Measurements from ENCODE around the gene SEPTIN12.

The SEPTIN12 gene

GRCh38 chr16:4802659-4803287, 14.6 kb upstream of the SEPTIN12 start:
- DNase-seq (ENCODE audit: low read depth in 1 of 2, low spot score in 1 of 2): peak; percentile 75 to 80

GRCh38 chr16:4801962-4802658, 14.0 kb upstream of the SEPTIN12 start, which contains the start of gene ROGDI:
Gene ROGDI, minus strand, starts transcription at chr16:4802633. Its CDS starts 62 bp downstream, at chr16:4802571.
- peak; percentile 67 to 69 for DNase-seq (ENCODE audit: low read depth in 1 of 2, low spot score in 1 of 2)

GRCh38 chr16:4801051-4801961, 13.2 kb upstream of the SEPTIN12 start:
- no peak for DNase-seq (ENCODE audit: low read depth in 1 of 2, low spot score in 1 of 2)

GRCh38 chr16:4800290-4801041, 12.3 kb upstream of the SEPTIN12 start:
- no peak for DNase-seq (ENCODE audit: low read depth in 1 of 2, low spot score in 1 of 2)

GRCh38 chr16:4799171-4799855, 11.2 kb upstream of the SEPTIN12 start:
- no peak for DNase-seq (ENCODE audit: low read depth in 1 of 2, low spot score in 1 of 2)

- no peak for DNase-seq (ENCODE audit: low read depth in 1 of 2, low spot score in 1 of 2)
Observed at GRCh38 chr16:4798456-4798855, 10.3 kb upstream of the SEPTIN12 start.

GRCh38 chr16:4797805-4798252, 9.7 kb upstream of the SEPTIN12 start:
- DNase-seq (ENCODE audit: low read depth in 1 of 2, low spot score in 1 of 2): no peak

GRCh38 chr16:4796982-4797804, 9.0 kb upstream of the SEPTIN12 start:
- no peak for DNase-seq (ENCODE audit: low read depth in 1 of 2, low spot score in 1 of 2)

- DNase-seq (ENCODE audit: low read depth in 1 of 2, low spot score in 1 of 2): no peak
Observed at GRCh38 chr16:4795828-4796572, 7.9 kb upstream of the SEPTIN12 start.

GRCh38 chr16:4795181-4795827, 7.2 kb upstream of the SEPTIN12 start, which contains the start of gene SMIM22:
Gene SMIM22, plus strand, starts transcription at chr16:4795369. Its CDS starts 366 bp downstream, at chr16:4795735.
- DNase-seq (ENCODE audit: low read depth in 1 of 2, low spot score in 1 of 2): no peak

GRCh38 chr16:4792951-4793513, 4.9 kb upstream of the SEPTIN12 start:
- no peak for DNase-seq (ENCODE audit: low read depth in 1 of 2, low spot score in 1 of 2)

GRCh38 chr16:4790871-4791270, 2.7 kb upstream of the SEPTIN12 start:
- no peak for DNase-seq (ENCODE audit: low read depth in 1 of 2, low spot score in 1 of 2)

- no peak for DNase-seq (ENCODE audit: low read depth in 1 of 2, low spot score in 1 of 2)
Observed at GRCh38 chr16:4790261-4790660, 2.1 kb upstream of the SEPTIN12 start.

- DNase-seq (ENCODE audit: low read depth in 1 of 2, low spot score in 1 of 2): no peak
Observed at GRCh38 chr16:4788910-4789309, 765 bp upstream of the SEPTIN12 start.

- no peak for DNase-seq (ENCODE audit: low read depth in 1 of 2, low spot score in 1 of 2)
Observed at GRCh38 chr16:4788489-4788889, 344 bp upstream of the SEPTIN12 start.

- DNase-seq (ENCODE audit: low read depth in 1 of 2, low spot score in 1 of 2): no peak
Observed at GRCh38 chr16:4787068-4787467, 1.1 kb downstream of the SEPTIN12 start.

- no peak for DNase-seq (ENCODE audit: low read depth in 1 of 2, low spot score in 1 of 2)
Observed at GRCh38 chr16:4785758-4786433, 2.2 kb downstream of the SEPTIN12 start.
